ENCODE data around the gene PDHX.

GRCh38 chr11:35042224-35042623 is 125.8 kb downstream of the PDHX start:
- no peak for TF ChIP-seq CTCF (IDR thresholded peaks at IDR 0.05; ENCODE audit: borderline replicate concordance, extremely low read depth, low read length, poor library complexity, severe bottlenecking)
- TF ChIP-seq EZH2 (IDR thresholded peaks at IDR 0.05; ENCODE audit: borderline replicate concordance, low read depth, low read length, severe bottlenecking): no peak

Measured in DND-41 (cell line).